ES-I3 (cell line): ENCODE data around the gene ITGB6.

Experiments used
- H3K36me3 ChIP-seq: 2 replicates; pipeline ENCODE4 v1.6.1; 2013; ENCODE audit warnings: mild to moderate bottlenecking, low read length, control low read depth, moderate library complexity; ENCODE audit not compliant: insufficient read depth
- H3K4me1 ChIP-seq: 2 replicates; pipeline ENCODE4 v1.6.1; 2013; ENCODE audit warnings: mild to moderate bottlenecking, control low read depth, low read length; ENCODE audit not compliant: insufficient read depth
- H3K9ac ChIP-seq: 2 replicates; pipeline ENCODE4 v1.6.1; 2013; ENCODE audit warnings: low read depth, mild to moderate bottlenecking, low read length, moderate library complexity
- H3K9me3 ChIP-seq: 2 replicates; pipeline ENCODE4 v1.6.1; 2013; ENCODE audit warnings: mild to moderate bottlenecking, low read length, moderate library complexity; ENCODE audit not compliant: control insufficient read depth, insufficient read depth

Gene ITGB6, protein sequence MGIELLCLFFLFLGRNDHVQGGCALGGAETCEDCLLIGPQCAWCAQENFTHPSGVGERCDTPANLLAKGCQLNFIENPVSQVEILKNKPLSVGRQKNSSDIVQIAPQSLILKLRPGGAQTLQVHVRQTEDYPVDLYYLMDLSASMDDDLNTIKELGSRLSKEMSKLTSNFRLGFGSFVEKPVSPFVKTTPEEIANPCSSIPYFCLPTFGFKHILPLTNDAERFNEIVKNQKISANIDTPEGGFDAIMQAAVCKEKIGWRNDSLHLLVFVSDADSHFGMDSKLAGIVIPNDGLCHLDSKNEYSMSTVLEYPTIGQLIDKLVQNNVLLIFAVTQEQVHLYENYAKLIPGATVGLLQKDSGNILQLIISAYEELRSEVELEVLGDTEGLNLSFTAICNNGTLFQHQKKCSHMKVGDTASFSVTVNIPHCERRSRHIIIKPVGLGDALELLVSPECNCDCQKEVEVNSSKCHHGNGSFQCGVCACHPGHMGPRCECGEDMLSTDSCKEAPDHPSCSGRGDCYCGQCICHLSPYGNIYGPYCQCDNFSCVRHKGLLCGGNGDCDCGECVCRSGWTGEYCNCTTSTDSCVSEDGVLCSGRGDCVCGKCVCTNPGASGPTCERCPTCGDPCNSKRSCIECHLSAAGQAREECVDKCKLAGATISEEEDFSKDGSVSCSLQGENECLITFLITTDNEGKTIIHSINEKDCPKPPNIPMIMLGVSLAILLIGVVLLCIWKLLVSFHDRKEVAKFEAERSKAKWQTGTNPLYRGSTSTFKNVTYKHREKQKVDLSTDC

GRCh38 chr2:160199683-160200389 is at the start of gene ITGB6:
Gene ITGB6 (minus strand): TSS chr2:160200272. CDS start chr2:160200063, 209 bp downstream.
- Histone ChIP-seq H3K36me3 (no peaks in the 10 kb centered on the region), H3K4me1 (no peaks in the 10 kb centered on the region; the same call in 1 of the 2 replicates), H3K9me3 (no peaks in the 10 kb centered on the region), H3K9ac (no peak within 1 kb of the TSS)

DNA sequence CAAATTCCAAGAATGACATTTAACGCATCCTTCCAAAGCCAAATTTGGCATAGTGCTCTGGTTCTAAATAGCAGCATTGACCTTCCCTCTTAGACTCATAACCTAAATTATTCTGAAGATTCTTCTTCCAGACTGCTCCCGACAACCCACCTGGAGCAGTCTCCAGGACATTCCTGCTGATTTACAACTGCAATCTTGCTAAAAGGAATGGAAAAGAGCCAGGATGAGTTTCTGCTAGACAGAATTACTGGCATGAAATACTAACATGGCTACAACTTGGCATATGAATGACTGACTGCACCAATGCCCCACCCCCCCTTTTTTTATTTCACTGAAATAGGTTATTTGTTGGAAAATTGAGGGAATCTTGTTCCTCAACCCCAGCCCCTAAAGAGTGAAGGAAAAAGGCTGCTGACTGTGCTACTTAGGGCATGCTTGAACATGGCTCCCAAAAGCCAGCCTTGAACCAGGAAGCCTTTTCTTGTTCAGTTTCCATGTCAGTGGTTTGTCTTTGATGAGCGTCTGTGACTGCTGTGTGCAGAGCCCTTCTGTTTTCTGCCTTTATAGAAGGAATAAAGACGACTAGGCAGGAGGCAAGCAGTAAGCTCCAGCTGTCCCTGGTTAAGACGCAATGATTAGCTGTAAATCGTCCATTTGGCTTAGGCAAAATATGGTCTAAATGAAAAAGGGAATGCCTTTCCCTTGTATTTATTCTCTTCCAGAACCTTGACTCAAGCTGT is 47.4 kb upstream of the ITGB6 start:
- Histone ChIP-seq H3K36me3 (no peaks in the 10 kb centered on the region), H3K9ac (no peak overlapping the region), H3K4me1 (no peaks in the 10 kb centered on the region), H3K9me3 (no peaks in the 10 kb centered on the region; the same call in 1 of the 2 replicates)

- no peaks in the 10 kb centered on the region for H3K36me3 ChIP-seq
- H3K9me3 ChIP-seq, result no peaks in the 10 kb centered on the region; the same call in 1 of the 2 replicates
- H3K4me1 ChIP-seq, result no peaks in the 10 kb centered on the region
- no peak overlapping the region for H3K9ac ChIP-seq
Measured at GRCh38 chr2:160246356-160246755, 46.3 kb upstream of the ITGB6 start.

DNA sequence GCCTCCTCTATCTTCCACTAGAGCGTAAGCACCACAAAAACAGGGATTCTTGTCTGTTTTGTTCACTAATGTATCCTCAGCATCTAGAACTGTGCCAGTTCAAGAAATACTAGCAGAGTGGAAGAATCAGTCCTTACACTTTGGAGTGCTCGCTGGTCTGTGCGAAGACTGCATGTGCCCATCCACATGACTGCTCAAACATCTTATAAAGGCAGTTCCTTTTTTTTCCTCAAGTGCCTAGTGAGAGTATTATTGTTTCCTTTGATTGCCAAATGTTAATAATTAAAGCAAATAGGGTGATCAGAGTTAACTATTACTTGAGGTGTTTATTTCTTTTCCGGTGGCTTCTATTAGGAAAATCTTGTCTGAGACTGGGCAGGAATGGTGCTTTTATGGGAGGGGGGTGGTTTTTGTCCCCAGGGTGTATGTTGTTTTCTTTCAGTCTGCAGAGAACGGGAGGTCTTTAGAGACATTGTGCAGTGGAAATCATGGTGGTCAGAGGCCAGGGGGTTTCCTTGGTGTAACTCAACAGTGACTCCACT is 45.6 kb upstream of the ITGB6 start:
- no peaks in the 10 kb centered on the region; the same call in 1 of the 2 replicates for H3K9me3 ChIP-seq
- H3K36me3 ChIP-seq, result no peaks in the 10 kb centered on the region
- H3K4me1 ChIP-seq, result no peaks in the 10 kb centered on the region
- no peak overlapping the region for H3K9ac ChIP-seq

DNA sequence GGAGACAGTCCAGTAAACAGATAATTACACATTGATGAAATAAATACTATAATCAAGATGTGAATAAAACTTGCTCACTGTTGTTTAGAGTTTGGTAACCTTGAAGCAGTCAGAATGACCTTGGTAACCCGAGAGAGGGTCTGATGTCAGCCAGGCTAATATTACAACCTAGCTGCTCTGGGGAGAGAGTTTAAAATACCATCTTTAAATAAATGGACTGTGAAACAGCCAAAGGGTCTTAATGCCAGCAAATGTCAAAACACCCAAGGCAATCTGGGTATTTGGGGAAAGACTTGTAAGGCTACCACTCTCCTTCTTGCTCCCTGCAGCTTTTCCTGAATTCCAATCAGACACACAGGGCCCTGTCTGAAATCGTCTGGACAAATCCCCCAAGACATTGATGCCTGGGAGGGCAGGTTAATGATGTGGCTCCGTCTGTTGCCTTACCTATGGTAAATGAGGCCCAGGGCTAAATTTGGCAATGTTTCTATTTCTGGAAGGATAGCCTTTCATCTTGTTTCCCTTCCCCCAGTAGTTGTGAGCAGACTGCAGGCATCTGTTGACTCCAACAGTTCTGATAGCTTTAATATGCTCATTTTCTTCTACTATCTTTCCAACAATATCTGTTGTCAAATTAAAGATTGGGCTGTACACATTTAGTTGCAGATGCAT is 43.0 kb upstream of the ITGB6 start:
- no peaks in the 10 kb centered on the region for H3K36me3 ChIP-seq
- no peaks in the 10 kb centered on the region; the same call in 1 of the 2 replicates for H3K9me3 ChIP-seq
- H3K9ac ChIP-seq, result no peak overlapping the region
- H3K4me1 ChIP-seq, result no peaks in the 10 kb centered on the region

DNA sequence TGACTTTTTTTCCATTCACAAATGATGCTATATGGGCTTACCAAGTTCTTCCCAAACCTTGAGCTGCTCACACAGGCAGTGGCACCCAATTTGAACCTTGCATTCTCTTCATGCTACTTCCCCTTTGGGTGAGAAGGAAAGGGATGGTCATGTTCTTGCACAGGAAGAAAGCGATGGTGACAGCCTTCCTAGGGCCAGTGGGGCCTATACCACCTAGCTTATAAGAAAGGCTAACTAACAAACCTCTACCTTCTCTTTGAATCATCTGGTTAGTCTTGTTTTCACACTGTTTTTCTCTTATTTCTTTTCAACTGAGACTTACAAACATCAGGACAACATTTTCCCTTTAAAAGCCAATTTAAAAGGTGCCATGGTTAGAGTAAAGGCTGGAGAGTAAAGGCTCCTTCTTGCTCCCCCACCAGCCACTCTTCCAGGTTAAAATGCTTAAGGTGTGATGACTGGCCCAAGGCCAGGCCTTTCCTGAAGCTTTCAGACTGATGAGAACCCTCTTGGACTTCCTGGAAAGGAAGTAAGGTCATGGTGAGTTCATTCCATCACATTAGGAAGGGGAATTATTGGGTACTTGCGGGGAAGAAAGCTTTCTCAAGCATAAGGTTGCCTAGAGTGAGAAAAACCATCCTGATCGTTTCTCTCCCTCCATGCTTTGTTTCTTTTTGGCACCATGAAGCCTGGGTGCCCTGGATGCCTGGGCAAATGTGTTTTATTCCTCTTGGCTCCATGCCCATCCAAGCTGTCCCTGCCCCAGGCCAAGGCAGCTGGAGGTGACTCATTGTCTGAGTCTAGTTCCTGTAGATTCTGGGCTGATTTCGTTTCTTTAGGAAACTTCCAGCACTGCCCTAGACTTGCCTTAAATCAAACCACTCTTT is 41.4 kb upstream of the ITGB6 start:
- Histone ChIP-seq H3K9me3 (no peaks in the 10 kb centered on the region; the same call in 1 of the 2 replicates), H3K4me1 (no peaks in the 10 kb centered on the region), H3K9ac (no peak overlapping the region), H3K36me3 (no peaks in the 10 kb centered on the region)

DNA sequence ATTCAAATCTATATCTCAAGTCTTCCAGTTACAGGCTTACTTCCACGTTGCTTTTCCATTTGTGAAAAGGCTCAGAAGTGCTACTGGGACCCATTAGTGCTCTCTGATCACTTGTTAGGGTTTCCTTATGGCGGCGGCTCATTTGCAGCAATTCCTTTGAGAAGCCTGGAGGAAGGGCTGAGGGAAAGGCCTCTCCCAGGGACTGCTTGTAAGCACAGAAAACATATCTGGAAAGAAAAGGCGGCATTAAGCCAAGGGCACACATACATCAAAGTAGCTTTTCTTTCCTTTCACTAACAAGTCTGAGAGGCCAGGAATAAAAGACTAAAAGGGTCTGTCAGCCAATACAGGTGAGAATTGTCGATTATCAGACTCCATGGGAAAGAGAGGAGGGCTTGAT is 39.4 kb upstream of the ITGB6 start:
- Histone ChIP-seq H3K9ac (no peak overlapping the region), H3K9me3 (no peaks in the 10 kb centered on the region), H3K4me1 (no peaks in the 10 kb centered on the region), H3K36me3 (no peaks in the 10 kb centered on the region)

DNA sequence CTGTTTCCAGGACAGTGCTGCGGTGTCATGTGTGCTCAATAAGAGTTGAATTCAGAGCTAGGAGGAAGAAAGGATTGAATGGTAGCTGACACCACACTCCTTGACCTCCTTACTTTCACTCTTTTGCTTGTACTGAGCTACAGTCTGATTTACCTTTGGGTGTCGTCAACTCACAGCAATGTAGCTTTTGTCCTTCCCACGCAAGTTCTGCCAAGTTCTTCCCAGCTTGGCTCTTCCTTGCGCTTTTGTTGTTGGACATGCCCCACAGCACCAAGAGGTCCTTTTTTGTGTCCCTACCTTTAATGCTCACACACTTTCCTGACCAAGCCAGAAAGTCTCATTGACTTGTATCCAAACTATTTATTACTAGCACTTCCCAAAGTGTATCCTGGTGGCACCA is 38.3 kb upstream of the ITGB6 start:
- H3K4me1 ChIP-seq, result no peaks in the 10 kb centered on the region
- H3K9me3 ChIP-seq, result no peaks in the 10 kb centered on the region
- H3K9ac ChIP-seq, result no peak overlapping the region

DNA sequence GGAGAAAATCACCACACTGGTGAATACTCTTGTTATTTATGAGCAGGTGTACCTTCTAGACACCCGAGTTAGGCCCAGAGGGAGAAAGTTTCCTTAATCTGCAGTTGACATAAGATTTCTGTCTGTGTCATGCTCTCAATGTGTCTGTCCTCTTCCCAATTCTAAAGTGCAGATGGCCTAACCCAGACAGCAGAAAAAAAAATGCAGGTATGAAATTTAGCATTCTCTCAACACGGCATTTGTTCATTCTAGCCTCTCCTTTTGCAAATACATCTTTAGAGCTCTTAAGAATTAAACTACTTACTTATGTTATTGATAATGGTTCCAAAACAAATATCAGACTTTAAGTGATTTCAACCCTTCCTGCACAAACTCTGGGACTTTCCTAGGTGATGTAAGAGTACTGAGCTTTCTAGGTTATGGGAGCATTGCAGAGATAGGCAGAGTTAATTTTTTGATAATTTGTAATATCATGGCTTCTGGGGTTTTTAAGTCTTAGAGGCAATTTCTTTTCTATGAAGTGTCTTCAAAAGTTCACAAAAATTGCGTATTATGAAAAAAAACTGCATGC is 32.9 kb upstream of the ITGB6 start:
- no peak overlapping the region for H3K9ac ChIP-seq
- no peaks in the 10 kb centered on the region for H3K4me1 ChIP-seq
- H3K9me3 ChIP-seq, result no peaks in the 10 kb centered on the region
- no peaks in the 10 kb centered on the region for H3K36me3 ChIP-seq

More for the DNA sequence above, 38.3 kb upstream of the ITGB6 start:
- H3K36me3 ChIP-seq, result no peaks in the 10 kb centered on the region

GRCh38 chr2:160229591-160229990 is 29.5 kb upstream of the ITGB6 start:
- Histone ChIP-seq H3K9me3 (no peaks in the 10 kb centered on the region), H3K36me3 (no peaks in the 10 kb centered on the region), H3K4me1 (no peaks in the 10 kb centered on the region), H3K9ac (no peak overlapping the region)

GRCh38 chr2:160228141-160228917 is 28.3 kb upstream of the ITGB6 start:
- H3K4me1 ChIP-seq, result peaks cover 6% of the 10 kb centered on the region; the same call in 1 of the 2 replicates

More at GRCh38 chr2:160228141-160228917, 28.3 kb upstream of the ITGB6 start:
- H3K36me3 ChIP-seq, result no peaks in the 10 kb centered on the region
- H3K9me3 ChIP-seq, result no peaks in the 10 kb centered on the region
- no peak overlapping the region for H3K9ac ChIP-seq
